H1 (cell line): Measurements from ENCODE around the gene PLTP. TPM values are rescaled to one million over a fixed set of nuclear protein-coding genes. Genes with fewer than 3 reads are reported as not detected.

ENCODE experiments used
- KDM1A ChIP-seq: fragments of 200-600, 300-600 bp; sonication (generic); IDR thresholded peaks from 2 replicates; pipeline ENCODE4 v1.7.1; 2016; ENCODE audit warnings: mild to moderate bottlenecking, low read length, borderline replicate concordance
- polyA plus RNA-seq, 7 experiments: library from polyadenylated mRNA; depleted of rRNA in 3 of 7; stranded (reverse) in 5 of 7; unstranded in 2 of 7; fragments of >200 nt in 5 of 7; fragments of 200-250 nt in 2 of 7; gene quantifications; 1 replicate in 5 of 7; 2 replicates in 1 of 7; 4 replicates in 1 of 7; pipeline versions ENCODE4 v1.2.1 to v1.2.3, GENCODE V29; 2011 to 2013; ENCODE audit warnings: missing spikeins in 2 of 7, mixed read lengths in 2 of 7
- total RNA-seq: library from RNA; stranded (reverse); fragmentation: NEBNext Ultra II Directional; extraction: Animal tissue kit (Norgen Biotek cat#: 25700); gene quantifications from 2 replicates; pipeline ENCODE4 v1.2.1, GENCODE V29; 2021
- TF ChIP-seq, protein P1 (sequence below): IDR thresholded peaks from 2 replicates; pipeline ENCODE4 v1.6.1; 2011; ENCODE audit warnings: low read length, improper control_type of control experiment

PLTP gene
- total and polyA plus RNA-seq, 2 of the 8 experiments (the other 6 are each of a cell fraction or from before 2014, with no cell fraction given): 120 to 194 TPM

DNA sequence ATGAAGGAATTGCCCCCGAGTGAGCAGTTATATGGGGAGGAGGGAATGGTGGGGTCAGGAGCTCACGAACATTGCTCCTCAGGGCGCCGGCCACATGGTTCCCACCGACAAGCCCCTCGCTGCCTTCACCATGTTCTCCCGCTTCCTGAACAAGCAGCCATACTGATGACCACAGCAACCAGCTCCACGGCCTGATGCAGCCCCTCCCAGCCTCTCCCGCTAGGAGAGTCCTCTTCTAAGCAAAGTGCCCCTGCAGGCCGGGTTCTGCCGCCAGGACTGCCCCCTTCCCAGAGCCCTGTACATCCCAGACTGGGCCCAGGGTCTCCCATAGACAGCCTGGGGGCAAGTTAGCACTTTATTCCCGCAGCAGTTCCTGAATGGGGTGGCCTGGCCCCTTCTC is 13.7 kb downstream of the PLTP start (continued):
- TF ChIP-seq, protein P1, sequence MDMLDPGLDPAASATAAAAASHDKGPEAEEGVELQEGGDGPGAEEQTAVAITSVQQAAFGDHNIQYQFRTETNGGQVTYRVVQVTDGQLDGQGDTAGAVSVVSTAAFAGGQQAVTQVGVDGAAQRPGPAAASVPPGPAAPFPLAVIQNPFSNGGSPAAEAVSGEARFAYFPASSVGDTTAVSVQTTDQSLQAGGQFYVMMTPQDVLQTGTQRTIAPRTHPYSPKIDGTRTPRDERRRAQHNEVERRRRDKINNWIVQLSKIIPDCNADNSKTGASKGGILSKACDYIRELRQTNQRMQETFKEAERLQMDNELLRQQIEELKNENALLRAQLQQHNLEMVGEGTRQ: no peak
- TF ChIP-seq KDM1A: no peak
